K562 (cell line): ENCODE results near the gene NPR3. TPM values are rescaled to one million over a fixed set of nuclear protein-coding genes. Genes with fewer than 3 reads are reported as not detected.

ENCODE experiments used
- ATAC-seq: fragments of 200-7000 bp; cut with Tn5 transposase; 3 replicates; pipeline ENCODE4 v1.9.1; 2020; ENCODE audit warnings: moderate library complexity
- BruUV-seq: library from RNA; stranded (reverse); fragments of 400-500 nt; replicated peaks from 2 replicates; lab custom pipeline; 2021; lab: Mats Ljungman, UMichigan
- CTCF ChIA-PET: fragments of 300-600 bp; formaldehyde crosslinking; extraction: SDS; loops from one replicate; lab custom pipeline; 2021; ENCODE audit warnings: low intra/inter-chr PET ratio; lab: Yijun Ruan, JAX
- POLR2A ChIA-PET: fragments of 300-600, 350-650 bp; sonication (Branson Sonifier 250); formaldehyde crosslinking; extraction: SDS; loops from one replicate; lab custom pipeline; 2021; ENCODE audit warnings: antibody characterized with exemption, inconsistent platforms; lab: Yijun Ruan, JAX
- DNase-seq, 4 experiments: peaks; one replicate each; pipeline versions ENCODE4 v3.0.0 to v3.0.0-alpha.2; 2011 to 2018; ENCODE audit warnings: low spot score in 3 of 4, mixed read lengths in 3 of 4; ENCODE audit errors: extremely low read depth in 1 of 4
- FAIRE-seq: peaks from 2 replicates; lab custom pipeline; 2011; peaks lifted over from hg19 to GRCh38; lab: Jason Lieb, UNC
- H2AFZ ChIP-seq: 2 replicates; pipeline ENCODE4 v1.6.0; 2011; ENCODE audit warnings: low read depth, low read length, control low read depth, inconsistent platforms
- H3K27ac ChIP-seq: fragments of 200-600 bp; 3 replicates; pipeline ENCODE4 v1.8.0; 2011; ENCODE audit warnings: low read depth, mild to moderate bottlenecking, control low read depth, inconsistent platforms, low read length, moderate library complexity, mixed read lengths; ENCODE audit errors: extremely low read depth
- H3K27me3 ChIP-seq, 2 experiments: fragments of 300-600 bp in 1 of 2; 2 replicates in 1 of 2; 3 replicates in 1 of 2; pipeline versions ENCODE4 v1.6.0 to v1.8.0; 2011; ENCODE audit warnings: inconsistent platforms in 2 of 2, low read length in 2 of 2, mild to moderate bottlenecking in 1 of 2, mixed read lengths in 1 of 2, moderate library complexity in 1 of 2; ENCODE audit not compliant: control insufficient read depth in 2 of 2, insufficient read depth in 2 of 2
- H3K36me3 ChIP-seq: fragments of 300-600 bp; 3 replicates; pipeline ENCODE4 v1.8.0; 2011; ENCODE audit warnings: mild to moderate bottlenecking, low read length, inconsistent platforms; ENCODE audit not compliant: control insufficient read depth, insufficient read depth
- H3K4me1 ChIP-seq, 2 experiments: fragments of 200-600 bp in 1 of 2; replicated peaks in 1 of 2; 2 replicates in 1 of 2; 3 replicates in 1 of 2; pipeline versions ENCODE4 v1.5.1 to v1.8.0; 2011; ENCODE audit warnings: inconsistent platforms in 2 of 2, low read length in 2 of 2, mild to moderate bottlenecking in 1 of 2, mixed read lengths in 1 of 2, moderate library complexity in 1 of 2; ENCODE audit not compliant: control insufficient read depth in 2 of 2, insufficient read depth in 2 of 2
- H3K4me2 ChIP-seq: 2 replicates; pipeline ENCODE4 v1.6.1; 2011; ENCODE audit warnings: low read length, control low read depth, inconsistent platforms, mixed read lengths; ENCODE audit not compliant: insufficient read depth
- H3K4me3 ChIP-seq: fragments of 200-600 bp; sonication (generic), shearing (Covaris generic); 2 replicates; pipeline ENCODE4 v1.5.1; 2016; ENCODE audit warnings: control low read depth, inconsistent platforms
- H3K79me2 ChIP-seq: fragments of 200-600 bp; 3 replicates; pipeline ENCODE4 v1.8.0; 2011; ENCODE audit warnings: low read length, inconsistent platforms; ENCODE audit not compliant: control insufficient read depth, insufficient read depth
- H3K9ac ChIP-seq, 2 experiments: 2 replicates each; pipeline versions ENCODE4 v1.6.0 to v1.6.1; 2011; ENCODE audit warnings: low read depth in 2 of 2, low read length in 2 of 2, control low read depth in 1 of 2, inconsistent platforms in 1 of 2, mild to moderate bottlenecking in 1 of 2, mixed read lengths in 1 of 2; ENCODE audit not compliant: insufficient read depth in 1 of 2
- H3K9me1 ChIP-seq: one replicate; pipeline ENCODE4 v1.6.0; 2011; ENCODE audit warnings: inconsistent platforms, mild to moderate bottlenecking, low read length, moderate library complexity; ENCODE audit not compliant: control insufficient read depth, insufficient read depth
- H3K9me3 ChIP-seq: replicated peaks from 2 replicates; pipeline ENCODE4 v1.5.1; 2011; ENCODE audit warnings: low read depth, low read length, inconsistent platforms; ENCODE audit not compliant: control insufficient read depth, insufficient read depth
- H4K20me1 ChIP-seq: replicated peaks from 2 replicates; pipeline ENCODE4 v1.6.1; 2011; ENCODE audit warnings: low read length, inconsistent platforms, mixed read lengths; ENCODE audit not compliant: control insufficient read depth, insufficient read depth
- ATF1 ChIP-seq, 2 experiments: fragments of 450-650 bp in 1 of 2; IDR thresholded peaks; 2 replicates each; pipeline ENCODE4 v1.6.1; 2016; ENCODE audit warnings: missing compliant biosample characterization in 1 of 2, missing genetic modification characterization in 1 of 2
- BRCA1 ChIP-seq, 2 experiments: fragments of 450-650 bp in 1 of 2; sonication (generic) in 1 of 2; formaldehyde crosslinking in 1 of 2; IDR thresholded peaks; 2 replicates each; pipeline versions ENCODE4 v1.5.0 to v1.6.1; 2017 to 2020; ENCODE audit warnings: mild to moderate bottlenecking in 1 of 2, missing genetic modification reagents in 1 of 2
- BRD9 ChIP-seq: fragments of 450-650 bp; IDR thresholded peaks from 2 replicates; pipeline ENCODE4 v1.6.1; 2018; ENCODE audit warnings: low read depth; ENCODE audit not compliant: partially characterized antibody
- EWSR1 ChIP-seq: fragments of 450-650 bp; IDR thresholded peaks from 2 replicates; pipeline ENCODE4 v1.6.1; 2018; ENCODE audit warnings: borderline replicate concordance, mild to moderate bottlenecking, low read depth, moderate library complexity; ENCODE audit not compliant: partially characterized antibody
- GTF2B ChIP-seq: IDR thresholded peaks from 2 replicates; pipeline ENCODE4 v1.6.1; 2011; ENCODE audit not compliant: insufficient read length; ENCODE audit errors: extremely low read depth
- ILK ChIP-seq: fragments of 450-650 bp; IDR thresholded peaks from 2 replicates; pipeline ENCODE4 v1.6.1; 2016; ENCODE audit warnings: missing genetic modification characterization, low read depth, mild to moderate bottlenecking, missing compliant biosample characterization, moderate library complexity, borderline replicate concordance
- MAZ ChIP-seq, 2 experiments: fragments of 450-650 bp in 1 of 2; sonication (generic) in 1 of 2; formaldehyde crosslinking; IDR thresholded peaks in 1 of 2; conservative IDR thresholded peaks in 1 of 2; 2 replicates each; pipeline versions ENCODE4 v1.4.0 to v1.5.0; 2020; ENCODE audit warnings: mild to moderate bottlenecking in 1 of 2, missing genetic modification reagents in 1 of 2
- MEIS2 ChIP-seq: fragments of 450-650 bp; IDR thresholded peaks from 2 replicates; pipeline ENCODE4 v1.6.1; 2014; ENCODE audit warnings: mild to moderate bottlenecking; ENCODE audit not compliant: partially characterized antibody
- RBM25 ChIP-seq: fragments of 200-400 bp; formaldehyde crosslinking; IDR thresholded peaks from 2 replicates; pipeline ENCODE4 v1.6.1; 2018; ENCODE audit warnings: low read length, low read depth, moderate library complexity; ENCODE audit not compliant: severe bottlenecking
- SMARCA5 ChIP-seq: fragments of 450-650 bp; IDR thresholded peaks from 2 replicates; pipeline ENCODE4 v1.6.1; 2016
- TARDBP ChIP-seq: fragments of 450-650 bp; IDR thresholded peaks from 2 replicates; pipeline ENCODE4 v1.6.1; 2016
- TRIM24 ChIP-seq, 2 experiments: fragments of 450-650 bp; IDR thresholded peaks; 2 replicates each; pipeline ENCODE4 v1.6.1; 2016
- ZNF217 ChIP-seq: sonication (generic); formaldehyde crosslinking; IDR thresholded peaks from 2 replicates; pipeline ENCODE4 v1.8.0; 2022; ENCODE audit warnings: mild to moderate bottlenecking, missing genetic modification reagents
- ZNF311 ChIP-seq: fragments of 250-450 bp; sonication (Bioruptor Pico); IDR thresholded peaks from 2 replicates; pipeline ENCODE4 v1.4.0; 2020; ENCODE audit warnings: mild to moderate bottlenecking, moderate library complexity
- in situ Hi-C: fragments of 300-500 bp; cut with MboI; formaldehyde crosslinking; loops from 4 replicates; pipeline ENCODE4 v1.15.0; 2018; ENCODE audit warnings: inconsistent platforms, mixed read lengths
- intact Hi-C: fragments of 100-400 bp; cut with micrococcal nuclease; formaldehyde crosslinking; loops from 2 replicates; pipeline ENCODE4 v1.14.2; 2022
- polyA plus RNA-seq, 8 experiments: library from polyadenylated mRNA; depleted of rRNA in 4 of 8; stranded (reverse) in 5 of 8; unstranded in 3 of 8; fragments of >200 nt; fragmentation: Nextera tagmentation in 2 of 8; fragmentation: Illumina TruSeq in 1 of 8; extraction: Ambion mirVana in 2 of 8; extraction: Trizol in 1 of 8; gene quantifications; 2 replicates each; pipeline versions ENCODE4 v1.2.1 to v1.2.3, GENCODE V29; 2011 to 2014; ENCODE audit warnings: inconsistent platforms in 1 of 8, missing spikeins in 1 of 8
- total RNA-seq, 7 experiments: library from RNA; depleted of rRNA in 6 of 7; stranded (reverse); fragments of >200 nt in 6 of 7; fragmentation: Illumina TruSeq in 2 of 7; extraction: Trizol in 2 of 7; gene quantifications; 2 replicates each; pipeline versions ENCODE4 v1.2.1 to v1.2.3, GENCODE V29; 2011 to 2021; ENCODE audit warnings: low replicate concordance in 1 of 7

The NPR3 gene
- total and polyA plus RNA-seq, 9 of the 15 experiments (the other 6 are each of a cell fraction or from before 2014, with no cell fraction given) = 0.01 to 0.11 (median 0.04) TPM; not detected in 2

GRCh38 chr5:32703957-32704356, 7.2 kb upstream of the NPR3 start:
- FAIRE-seq (no peak), ATAC-seq (no peak), DNase-seq (no peak)
- in situ Hi-C loops (no loop called here), intact Hi-C loops (loop anchor here (10.0 kb wide), 1 partner anchor 241 kb away; no protein-coding TSS in a partner anchor)
- H3K27ac ChIP-seq = no peak overlapping the region
- ChIA-PET CTCF (no interaction called here), POLR2A (no interaction called here)
- no peaks in the 10 kb centered on the region for H3K79me2 ChIP-seq
- no peak overlapping the region for H2AFZ ChIP-seq
- no peaks in the 10 kb centered on the region for H3K36me3 ChIP-seq
- TF ChIP-seq ZNF217 (CRISPR knock-in tag) (no peak), ZNF311 (CRISPR knock-in tag) (no peak), MAZ (CRISPR knock-in tag; conservative IDR thresholded peaks at IDR 0.05 in 1 of 2, IDR thresholded peaks at IDR 0.05 in 1 of 2) (no peak), SMARCA5 (no peak), MEIS2 (no peak), ATF1 (CRISPR knock-in tag; IDR thresholded peaks at IDR 0.05) (no peak), ATF1 (tag; IDR thresholded peaks at IDR 0.05) (no peak), BRCA1 (IDR thresholded peaks at IDR 0.05) (no peak), BRCA1 (CRISPR knock-in tag; IDR thresholded peaks at IDR 0.05) (no peak), EWSR1 (no peak), GTF2B (no peak), ILK (tag) (no peak), TRIM24 (IDR thresholded peaks at IDR 0.05) (no peak), RBM25 (no peak), TARDBP (no peak), BRD9 (no peak)
- H4K20me1 ChIP-seq = no peaks in the 10 kb centered on the region
- no peaks in the 10 kb centered on the region for H3K9me3 ChIP-seq
- no peak overlapping the region for H3K4me2 ChIP-seq
- H3K9me1 ChIP-seq = no peaks in the 10 kb centered on the region
- no TSS peak for BruUV-seq
- no peak overlapping the region for H3K9ac ChIP-seq
- no peak overlapping the region for H3K4me3 ChIP-seq
- H3K4me1 ChIP-seq = no peaks in the 10 kb centered on the region
- peaks cover 2% of the 10 kb centered on the region in 2 experiments; a peak in 2 of 5 replicates for H3K27me3 ChIP-seq
